Esophagus mucosa (tissue), 1 donor: ENCODE measurements around the gene HSF2BP. TPM values are rescaled to one million over a fixed set of nuclear protein-coding genes. Genes with fewer than 3 reads are reported as not detected.

Source experiments
- ATAC-seq: fragments of 200-7000 bp; cut with Tn5 transposase; one replicate; pipeline ENCODE4 v1.9.1; 2020
- total RNA-seq: library from RNA; stranded (reverse); gene quantifications from one replicate; pipeline ENCODE4 v1.2.4, GENCODE V29; 2023
- donor health status: DM: yes; HTN: yes; CAD: no.

The HSF2BP gene
- total RNA-seq, 1 donor from 2014 or later = 0.92 TPM

DNA sequence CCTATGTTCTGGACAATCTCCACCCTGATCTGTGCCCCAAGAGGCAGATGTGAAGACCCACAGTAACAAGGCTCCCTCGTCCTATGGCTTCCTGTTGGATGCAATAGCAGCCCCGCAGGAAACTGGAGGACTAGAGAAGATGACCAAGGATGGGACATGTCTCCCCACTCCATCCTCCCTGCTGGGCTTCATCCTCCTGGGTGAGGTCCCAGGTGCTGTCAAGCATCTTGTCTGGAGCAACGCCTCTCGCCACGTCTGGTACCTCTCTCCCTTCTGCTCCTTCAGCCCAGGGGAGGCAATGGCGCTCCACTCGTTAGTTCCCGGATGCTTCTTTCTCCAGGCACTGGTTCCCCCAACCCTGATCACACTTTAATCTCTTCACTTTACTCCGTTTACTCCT, 11.1 kb downstream of the HSF2BP start:
- ATAC-seq = no peak

GRCh38 chr21:43646550-43647260, 12.6 kb downstream of the HSF2BP start:
- peak; percentile 98 for ATAC-seq

GRCh38 chr21:43645976-43646375, 13.3 kb downstream of the HSF2BP start:
- no peak for ATAC-seq

GRCh38 chr21:43645136-43645891, 14.0 kb downstream of the HSF2BP start:
- peak; percentile 56 for ATAC-seq

DNA sequence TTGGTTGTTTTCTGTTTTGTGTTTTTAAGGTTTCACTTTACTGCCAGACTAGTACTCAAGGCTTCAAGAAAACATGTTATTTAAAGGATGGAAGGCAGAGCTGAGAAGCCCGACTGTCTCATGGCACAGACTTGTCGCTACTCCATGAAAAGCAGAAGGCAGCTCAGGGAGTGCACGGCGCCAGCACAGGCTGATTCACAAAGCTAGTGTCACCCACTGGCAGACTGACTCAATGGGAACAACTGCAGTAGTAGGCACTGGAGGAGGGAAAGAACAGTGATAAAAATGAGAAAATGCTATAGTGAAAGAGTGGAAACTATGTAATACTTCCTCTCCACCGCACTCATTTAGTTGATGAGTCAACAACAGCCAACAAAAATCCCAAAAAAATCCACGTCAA, 14.7 kb downstream of the HSF2BP start:
- ATAC-seq = peak; percentile 22

- ATAC-seq = no peak
These were observed 15.2 kb downstream of the HSF2BP start for GRCh38 chr21:43644071-43644470.

GRCh38 chr21:43643193-43643592, 16.1 kb downstream of the HSF2BP start:
- ATAC-seq = no peak

GRCh38 chr21:43640400-43640799, 18.9 kb downstream of the HSF2BP start:
- peak; percentile 38 for ATAC-seq

- peak; percentile 60 for ATAC-seq
These were observed 19.6 kb downstream of the HSF2BP start for GRCh38 chr21:43639470-43640353.

- no peak for ATAC-seq
These were observed 21.6 kb downstream of the HSF2BP start for GRCh38 chr21:43637530-43638158.

- ATAC-seq = no peak
These were observed 23.9 kb downstream of the HSF2BP start for GRCh38 chr21:43635436-43635835.

- no peak for ATAC-seq
These were observed 24.7 kb downstream of the HSF2BP start for GRCh38 chr21:43634618-43635017.

DNA sequence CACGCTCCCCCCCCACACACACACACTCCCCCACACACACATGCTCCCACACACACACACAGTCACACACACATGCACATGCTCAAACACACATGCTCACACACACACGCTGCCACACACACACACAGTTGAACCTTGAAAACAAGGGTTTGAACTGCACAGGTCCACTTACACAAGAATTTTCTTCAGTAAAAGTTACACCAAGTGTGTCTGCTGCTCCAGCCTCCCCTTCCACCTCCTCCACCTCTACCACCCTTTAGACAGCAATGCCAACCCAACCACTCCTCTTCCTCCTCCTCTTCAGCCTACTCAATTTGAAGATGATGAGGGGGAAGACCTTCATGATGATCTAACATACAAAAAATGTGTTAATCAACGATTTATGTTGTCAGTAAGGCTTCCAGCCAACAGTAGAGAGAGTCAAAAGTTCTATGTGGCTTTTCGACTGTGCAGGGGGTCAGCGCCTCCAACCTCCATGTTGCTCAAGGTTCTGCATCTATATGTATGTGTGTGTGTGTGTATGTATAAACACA, 26.8 kb downstream of the HSF2BP start:
- no peak for ATAC-seq

- ATAC-seq = no peak
These were observed 27.7 kb downstream of the HSF2BP start for GRCh38 chr21:43631411-43632107.

DNA sequence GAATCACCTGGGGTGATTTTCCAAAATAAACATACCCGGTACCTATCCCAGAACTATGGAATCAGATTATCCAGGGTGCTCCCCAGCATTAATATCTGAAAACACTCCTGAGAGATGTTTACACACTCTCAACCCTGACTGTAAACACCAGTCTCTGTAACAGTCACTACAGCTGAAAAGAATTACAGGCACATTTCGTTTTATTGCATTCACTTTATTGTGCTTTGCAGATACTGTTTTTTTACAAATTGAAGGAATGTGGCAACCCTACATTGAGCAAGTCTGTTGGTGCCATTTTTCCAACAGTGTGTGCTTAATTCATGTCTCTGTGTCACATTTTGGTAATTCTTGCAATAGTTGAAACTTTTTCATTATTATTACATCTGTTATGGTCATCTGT, 31.8 kb downstream of the HSF2BP start:
- no peak for ATAC-seq

DNA sequence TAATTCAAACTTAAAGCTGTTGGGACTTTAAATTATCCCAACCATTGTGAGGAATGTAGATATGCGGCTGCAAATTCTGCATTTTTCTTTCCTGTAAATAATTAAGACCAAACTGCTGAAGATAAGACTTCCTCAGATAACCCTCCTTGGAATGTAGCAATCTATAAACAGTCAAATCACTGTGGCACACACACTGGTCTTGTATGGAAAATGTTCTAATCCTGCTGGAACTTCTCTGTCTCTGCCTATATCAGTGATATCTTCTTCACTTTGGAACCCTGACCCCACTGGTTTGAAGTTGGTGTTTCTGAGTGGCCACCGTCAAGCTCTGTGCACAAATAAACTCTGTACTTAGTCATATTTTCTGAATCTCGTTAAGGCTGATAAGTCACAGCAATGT, 32.9 kb downstream of the HSF2BP start:
- ATAC-seq = no peak

DNA sequence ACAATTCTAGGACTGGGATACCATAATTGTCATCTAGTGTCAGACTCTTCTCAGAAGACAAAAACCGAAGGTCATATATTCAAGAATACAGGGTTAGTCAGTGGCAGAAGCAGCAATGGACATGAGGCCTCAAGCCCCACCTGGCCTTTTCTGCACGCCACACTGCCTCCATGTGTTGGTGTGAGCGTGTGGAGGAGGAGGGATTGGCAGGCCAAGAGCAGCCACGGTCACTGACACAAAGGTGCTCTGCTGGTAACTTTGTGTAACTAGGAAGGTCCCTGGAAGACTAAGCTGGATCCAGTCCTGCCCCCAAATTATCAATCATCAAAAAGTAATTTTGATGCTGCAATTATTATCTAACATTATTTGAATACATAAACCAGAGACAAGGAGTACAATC, 34.9 kb downstream of the HSF2BP start:
- no peak for ATAC-seq

DNA sequence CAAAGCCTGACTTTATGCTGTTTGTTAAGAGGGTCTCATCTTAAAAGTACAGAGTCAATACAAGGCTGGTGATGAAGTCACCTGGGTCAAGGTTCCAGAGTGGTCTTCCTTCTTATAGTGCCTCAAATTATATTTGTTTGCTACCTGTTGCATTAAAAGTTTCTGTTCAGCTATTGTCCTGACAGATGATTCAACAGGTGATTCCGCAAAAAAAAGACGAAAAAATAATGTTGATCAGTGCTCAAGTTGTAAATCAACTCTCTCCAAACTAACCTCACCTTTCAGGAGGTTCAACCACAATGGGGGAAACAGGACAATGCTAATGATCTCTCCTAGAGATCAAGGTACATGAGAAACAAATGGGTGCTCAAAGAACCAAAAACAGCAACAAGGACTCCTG, 35.7 kb downstream of the HSF2BP start:
- ATAC-seq = no peak

DNA sequence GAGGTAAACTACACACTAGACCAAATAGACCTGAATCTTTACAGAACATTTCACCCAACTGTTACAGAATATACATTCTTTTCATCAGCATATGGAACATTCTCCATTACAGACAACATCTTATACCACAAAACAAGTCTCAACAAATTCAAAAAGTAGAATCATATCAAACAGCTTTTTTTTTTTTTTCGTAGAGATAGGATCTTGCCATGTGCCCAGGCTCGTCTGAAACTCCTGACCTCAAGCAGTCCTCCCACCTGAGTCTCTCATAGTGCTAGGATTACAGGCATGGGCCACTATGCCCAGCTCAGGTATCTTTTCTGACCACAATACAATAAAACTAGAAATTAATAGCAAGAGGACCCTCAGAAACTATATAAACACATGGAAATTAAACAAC, 36.5 kb downstream of the HSF2BP start:
- no peak for ATAC-seq

DNA sequence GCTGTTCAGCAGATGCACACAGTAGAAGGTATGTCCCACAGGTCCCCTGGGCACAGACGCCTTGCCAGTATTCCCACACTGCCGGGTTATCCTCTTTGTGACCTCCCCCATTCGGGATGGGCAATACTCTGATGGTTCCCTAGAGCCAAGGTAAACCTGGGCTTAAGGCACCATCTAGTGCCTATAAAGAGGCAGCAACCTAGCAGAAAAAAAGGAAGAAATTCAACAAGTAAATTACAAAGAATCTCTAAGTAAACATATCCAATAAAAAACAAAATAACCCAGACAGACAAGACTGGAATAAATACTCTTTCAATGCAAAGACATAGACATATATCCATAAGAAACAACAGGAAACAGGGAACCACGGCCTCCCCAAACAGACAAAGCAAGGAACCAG, 39.4 kb downstream of the HSF2BP start:
- no peak for ATAC-seq

DNA sequence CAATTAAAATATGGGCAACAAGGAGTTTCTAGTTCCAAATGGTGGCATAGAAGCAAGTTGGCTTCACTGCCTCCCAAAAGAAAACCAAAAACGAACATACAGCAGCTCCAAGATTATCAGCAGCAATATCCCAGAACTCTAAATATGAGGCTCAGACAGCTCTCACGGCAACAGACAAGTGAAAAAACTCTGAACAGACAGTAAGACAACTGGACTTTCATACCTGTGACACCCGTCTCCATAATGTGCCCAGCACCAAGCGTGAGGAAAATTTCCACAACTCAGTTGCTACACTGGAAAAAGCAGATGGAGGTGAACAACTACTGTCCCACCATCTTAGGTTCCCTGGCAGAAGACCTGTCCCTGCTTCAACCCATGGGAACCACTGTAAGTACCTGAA, 39.9 kb downstream of the HSF2BP start:
- ATAC-seq = no peak

GRCh38 chr21:43618940-43619339, 40.3 kb downstream of the HSF2BP start:
- no peak for ATAC-seq
